SH-SY5Y (cell line): ENCODE results near the gene DNER.

ENCODE experiments used
- GATA2 ChIP-seq: IDR thresholded peaks from 2 replicates; pipeline ENCODE4 v1.6.1; 2011; ENCODE audit warnings: mild to moderate bottlenecking, low read depth, low read length
- GATA3 ChIP-seq: IDR thresholded peaks from 2 replicates; pipeline ENCODE4 v1.6.1; 2011; ENCODE audit warnings: low read depth, mild to moderate bottlenecking, low read length, moderate library complexity

DNA sequence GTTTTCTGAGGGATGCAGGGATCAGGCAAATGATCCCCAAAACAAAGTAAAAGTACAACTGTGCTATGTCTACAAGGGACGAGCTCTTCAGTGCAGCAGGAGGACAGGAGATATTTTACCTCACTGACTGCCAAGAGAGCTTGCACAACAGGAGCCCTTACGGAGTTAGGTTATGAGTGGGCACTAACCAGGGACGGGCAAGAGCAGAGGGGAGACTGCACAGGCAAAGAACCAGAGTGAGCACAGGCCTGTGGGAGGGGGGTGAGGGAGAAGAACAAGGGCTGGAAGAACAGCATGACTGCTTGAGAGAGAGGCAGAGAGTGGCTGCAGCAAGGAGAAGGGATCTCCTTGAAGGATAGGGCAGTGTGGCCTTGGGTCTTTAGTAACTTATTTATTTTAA lies 342.1 kb downstream of the DNER start:
- TF ChIP-seq GATA2: no peak
- TF ChIP-seq GATA3: no peak
